GM12891 (cell line): ENCODE results near the gene ZNF474.

ENCODE experiments used
- DNase-seq: peaks from one replicate; pipeline ENCODE4 v3.0.0; 2011; ENCODE audit warnings: low spot score; ENCODE audit not compliant: insufficient read length
- FAIRE-seq: peaks from 2 replicates; lab custom pipeline; 2011; peaks lifted over from hg19 to GRCh38; lab: Jason Lieb, UNC
- PAX5 ChIP-seq: IDR thresholded peaks from 2 replicates; pipeline ENCODE4 v1.6.1; 2011; ENCODE audit warnings: low read length, moderate library complexity, mild to moderate bottlenecking; ENCODE audit not compliant: insufficient read depth, severe bottlenecking
- POLR2A ChIP-seq: IDR thresholded peaks from 2 replicates; pipeline ENCODE4 v1.6.1; 2011; ENCODE audit warnings: low read depth, low read length, control low read depth
- POLR2AphosphoS5 ChIP-seq: IDR thresholded peaks from 2 replicates; pipeline ENCODE4 v1.6.1; 2011; ENCODE audit warnings: low read depth, low read length, control low read depth
- POU2F2 ChIP-seq: IDR thresholded peaks from 2 replicates; pipeline ENCODE4 v1.6.1; 2011; ENCODE audit warnings: low read depth, mild to moderate bottlenecking, control low read depth, low read length, moderate library complexity
- SPI1 ChIP-seq: IDR thresholded peaks from 2 replicates; pipeline ENCODE4 v1.6.1; 2011; ENCODE audit warnings: low read depth, low read length, control low read depth
- TAF1 ChIP-seq: IDR thresholded peaks from 2 replicates; pipeline ENCODE4 v1.6.1; 2011; ENCODE audit warnings: low read depth, low read length, control low read depth

ZNF474 gene

DNA sequence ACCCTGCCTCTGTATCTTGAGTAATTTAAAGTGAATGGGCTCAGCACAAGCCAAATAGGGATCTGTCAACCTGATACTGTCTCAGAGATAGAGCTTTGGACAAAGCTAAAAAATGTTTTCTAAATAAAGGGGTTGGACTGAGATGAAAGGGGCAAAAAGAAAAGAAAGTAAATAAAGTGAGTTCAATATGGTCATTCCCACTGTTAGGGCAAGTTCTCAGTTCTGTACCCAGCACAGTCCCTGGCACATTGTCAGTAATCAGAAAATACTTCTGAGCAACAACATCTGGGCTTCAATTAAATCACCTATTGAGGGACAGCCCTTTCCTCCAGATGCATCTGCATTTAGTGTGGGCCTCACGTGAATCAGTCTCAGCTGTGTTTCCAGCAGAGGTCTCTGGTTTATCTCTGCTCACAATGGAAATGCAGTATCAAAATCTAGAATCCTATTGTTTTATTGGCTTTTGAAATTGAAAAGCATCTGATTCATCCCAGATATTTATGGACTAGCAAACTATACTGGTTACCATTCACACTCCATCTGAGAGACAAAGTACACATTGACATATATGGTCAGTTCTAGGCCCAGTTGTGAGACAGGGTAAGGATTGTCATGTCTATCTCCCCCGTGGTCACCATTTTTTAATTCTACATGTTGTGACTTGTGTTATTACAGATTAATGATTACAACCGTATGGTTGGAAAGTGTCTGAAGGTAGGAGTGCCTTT, 35.6 kb downstream of the ZNF474 start:
- no peak for FAIRE-seq
- TF ChIP-seq POLR2A: no peak
- TF ChIP-seq TAF1: no peak
- DNase-seq: no peak

DNA sequence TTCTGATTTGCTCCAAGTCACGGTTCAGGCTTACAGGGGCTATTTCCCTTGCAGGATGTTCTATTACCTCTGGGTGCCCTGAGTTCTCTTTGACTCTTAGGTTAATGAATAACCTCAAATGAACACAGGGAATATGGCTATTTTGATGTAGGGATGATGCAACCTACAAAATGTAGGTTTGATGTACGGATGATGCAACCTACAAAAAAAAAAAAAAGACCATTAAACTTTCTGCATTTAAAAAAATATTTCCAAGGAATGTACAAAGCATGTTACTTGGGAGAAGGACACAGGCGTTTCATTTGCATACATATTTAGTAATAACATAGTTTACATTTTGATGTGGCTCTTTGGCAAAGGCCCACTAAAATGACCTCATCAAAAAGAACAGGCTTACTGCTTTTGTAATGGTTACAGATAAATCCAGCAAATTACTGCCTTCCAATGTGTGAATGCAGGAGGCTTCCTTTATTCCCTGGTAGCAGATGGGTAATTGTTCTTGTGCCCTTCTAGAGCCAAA, 36.3 kb downstream of the ZNF474 start:
- DNase-seq (no peak), FAIRE-seq (no peak)
- TF ChIP-seq POU2F2 (no peak), POLR2AphosphoS5 (no peak), POLR2A (no peak), PAX5 (no peak), TAF1 (no peak), SPI1 (no peak)

DNA sequence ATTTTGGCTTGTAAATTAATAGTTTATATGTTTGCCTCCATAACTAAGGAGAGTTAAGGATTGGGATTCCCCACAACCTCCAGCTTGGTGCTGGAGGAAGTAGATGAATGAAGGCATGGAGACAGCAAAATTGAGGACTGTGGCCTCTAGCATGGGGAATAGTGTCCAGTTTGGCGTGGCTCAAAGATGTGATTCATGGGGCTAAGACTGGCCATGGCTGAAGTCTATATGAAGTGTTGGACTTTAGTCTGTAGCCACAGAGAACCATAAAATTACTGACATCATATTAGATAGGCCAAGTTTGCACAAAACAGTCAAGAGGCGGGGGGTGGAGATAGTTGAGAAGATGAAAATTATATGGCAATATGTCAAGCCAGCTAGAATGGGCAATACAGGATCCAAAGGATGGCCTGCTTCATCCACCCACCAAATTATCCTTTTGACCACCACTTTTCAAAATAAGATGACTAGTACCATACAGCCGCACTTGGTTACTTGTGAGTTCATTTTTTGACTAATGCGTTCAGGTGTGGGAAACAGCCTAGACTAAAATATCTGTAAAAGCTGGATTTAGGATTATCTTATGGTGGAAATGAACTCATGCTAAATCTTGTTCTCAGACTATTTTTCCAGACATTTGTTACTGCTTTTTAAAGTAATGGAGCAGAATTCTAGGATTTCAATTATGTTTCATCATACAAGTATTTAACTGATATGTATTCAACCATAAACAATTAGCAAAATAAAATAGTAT, 40.2 kb downstream of the ZNF474 start:
- TF ChIP-seq SPI1 (no peak), POLR2A (no peak), POLR2AphosphoS5 (no peak), POU2F2 (no peak), PAX5 (no peak), TAF1 (no peak)
- no peak for DNase-seq
- no peak for FAIRE-seq

DNA sequence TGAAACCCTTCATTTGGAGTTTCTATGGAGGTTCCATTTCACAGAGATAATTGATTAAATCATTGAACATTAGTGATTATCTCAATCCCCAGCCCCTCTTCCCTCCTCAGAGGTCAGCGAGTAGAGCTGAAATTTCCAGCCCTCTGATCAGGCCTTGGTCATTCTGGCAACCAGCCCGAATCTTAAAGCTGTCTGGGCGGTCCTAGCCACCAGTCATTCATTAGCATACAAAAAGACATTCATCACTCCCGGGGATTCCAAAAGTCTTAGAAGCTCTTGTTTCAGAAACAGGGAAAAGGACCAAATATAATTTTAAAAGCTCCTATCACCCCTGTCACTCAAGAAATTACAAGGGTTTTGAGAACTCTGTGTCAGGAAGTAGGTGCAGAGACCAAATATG, 41.3 kb downstream of the ZNF474 start:
- FAIRE-seq (no peak), DNase-seq (no peak)
- TF ChIP-seq SPI1: no peak
- TF ChIP-seq PAX5: no peak
- TF ChIP-seq POU2F2: no peak
- TF ChIP-seq POLR2A: no peak
- no peak for TF ChIP-seq TAF1
- no peak for TF ChIP-seq POLR2AphosphoS5

DNA sequence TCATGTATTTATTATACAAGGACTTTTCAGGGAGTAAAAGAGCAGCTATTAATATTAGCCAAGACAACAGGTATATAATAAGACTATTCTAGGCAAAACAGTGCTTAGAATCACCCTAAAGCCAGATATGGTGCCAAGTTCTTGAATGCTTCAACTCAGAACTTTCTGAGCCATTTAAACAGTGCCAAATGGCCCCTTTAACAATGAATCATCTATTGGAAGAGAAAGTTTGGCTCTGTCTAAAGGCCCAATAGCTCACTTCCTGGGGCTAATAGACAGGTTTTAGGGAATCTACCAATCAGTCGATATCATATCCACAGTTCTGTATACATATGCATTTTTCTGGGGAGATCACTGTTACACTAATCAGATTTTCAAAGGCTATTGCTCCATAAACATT, 42.9 kb downstream of the ZNF474 start:
- DNase-seq: no peak
- TF ChIP-seq PAX5 (no peak), POLR2AphosphoS5 (no peak), SPI1 (no peak), POU2F2 (no peak), TAF1 (no peak), POLR2A (no peak)
- FAIRE-seq: no peak

DNA sequence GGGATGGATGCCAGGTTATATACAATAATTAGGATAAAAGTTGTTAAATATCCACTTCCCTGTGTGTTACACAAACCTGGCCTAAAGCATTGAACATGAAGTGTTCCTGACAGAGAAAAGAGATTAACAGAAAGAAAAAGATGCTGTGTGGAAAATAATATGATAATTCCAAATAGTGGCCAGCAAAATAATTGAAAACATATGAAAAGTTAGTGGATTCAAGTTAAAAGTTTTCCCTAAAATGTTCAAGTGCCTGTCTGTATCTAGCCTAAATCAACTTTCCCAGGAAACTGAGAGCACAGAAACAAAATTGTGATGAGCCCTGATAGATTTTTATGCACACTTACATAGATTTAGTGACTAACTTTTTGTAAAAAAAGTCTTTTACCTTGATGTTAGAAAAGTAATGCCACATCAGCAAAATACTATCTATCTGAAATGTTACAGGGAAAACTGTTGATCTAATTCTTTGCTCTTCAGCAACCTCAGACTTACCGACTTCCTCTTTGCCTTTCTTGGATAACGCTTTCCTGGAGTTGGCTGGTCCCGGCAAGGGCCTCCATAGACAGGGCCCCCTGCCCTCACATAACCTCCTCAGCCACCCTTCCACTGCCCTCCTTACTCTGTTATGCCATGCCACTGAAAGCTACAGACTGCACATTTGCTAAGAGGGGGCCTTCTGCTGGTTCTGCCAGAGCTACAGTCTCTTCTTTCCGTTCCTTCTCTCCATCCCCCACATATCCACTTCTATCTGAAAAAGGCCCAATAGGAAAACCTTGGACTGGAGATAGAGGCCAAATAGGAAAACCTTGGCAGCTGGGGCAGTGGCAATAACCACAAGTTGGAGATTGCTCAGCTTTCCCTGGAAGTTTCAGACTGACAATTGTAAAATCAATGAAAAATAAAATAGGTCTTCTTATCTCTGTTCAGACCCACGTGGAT, 44.4 kb downstream of the ZNF474 start:
- no peak for FAIRE-seq
- TF ChIP-seq POLR2A (no peak), POU2F2 (no peak), PAX5 (no peak), POLR2AphosphoS5 (no peak), TAF1 (no peak), SPI1 (no peak)
- no peak for DNase-seq

DNA sequence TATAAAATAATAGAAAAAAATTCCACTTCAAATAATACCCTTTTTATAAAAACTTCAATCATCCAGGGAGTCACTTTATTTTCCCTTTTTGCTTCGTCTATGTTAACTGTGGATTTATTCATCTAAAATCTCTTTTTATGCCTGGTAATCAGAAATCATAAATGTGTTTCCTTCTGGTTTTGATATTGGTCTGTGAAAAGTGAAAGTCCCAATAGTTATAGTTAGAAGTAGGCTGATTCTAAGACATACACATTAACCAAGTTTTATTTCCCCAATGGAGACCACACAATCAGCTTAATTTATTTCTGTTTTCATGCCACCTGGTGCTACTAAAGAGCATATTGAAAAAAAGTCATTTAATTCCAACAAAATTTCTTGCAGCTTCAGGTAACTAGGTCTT, 45.7 kb downstream of the ZNF474 start:
- DNase-seq (no peak), FAIRE-seq (no peak)
- TF ChIP-seq PAX5: no peak
- no peak for TF ChIP-seq POU2F2
- no peak for TF ChIP-seq TAF1
- TF ChIP-seq POLR2A: no peak

DNA sequence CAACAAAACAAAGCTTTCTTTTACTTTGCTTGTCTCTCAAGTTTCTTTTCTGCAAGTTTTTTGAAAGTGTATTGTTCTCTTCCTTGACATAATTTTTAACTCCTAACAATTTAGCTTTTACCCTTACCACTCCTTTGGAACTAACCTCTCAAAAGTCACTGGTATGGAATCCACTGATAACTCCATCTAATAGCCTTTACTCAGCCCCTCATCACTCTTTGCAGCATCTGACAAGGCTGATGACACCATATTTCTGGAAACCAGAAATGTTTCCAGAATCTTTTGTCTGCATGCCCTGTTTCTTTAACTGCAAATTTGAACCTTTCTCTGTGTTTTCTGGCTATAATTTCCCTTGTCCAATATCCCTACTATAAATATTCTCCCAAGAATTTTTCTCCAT, 46.5 kb downstream of the ZNF474 start:
- DNase-seq (no peak), FAIRE-seq (no peak)

More for the DNA sequence above, 46.5 kb downstream of the ZNF474 start:
- TF ChIP-seq POLR2AphosphoS5 (no peak), SPI1 (no peak), TAF1 (no peak), PAX5 (no peak), POU2F2 (no peak), POLR2A (no peak)
